Measurements from ENCODE around the gene CAMTA1.

Gene CAMTA1

DNA sequence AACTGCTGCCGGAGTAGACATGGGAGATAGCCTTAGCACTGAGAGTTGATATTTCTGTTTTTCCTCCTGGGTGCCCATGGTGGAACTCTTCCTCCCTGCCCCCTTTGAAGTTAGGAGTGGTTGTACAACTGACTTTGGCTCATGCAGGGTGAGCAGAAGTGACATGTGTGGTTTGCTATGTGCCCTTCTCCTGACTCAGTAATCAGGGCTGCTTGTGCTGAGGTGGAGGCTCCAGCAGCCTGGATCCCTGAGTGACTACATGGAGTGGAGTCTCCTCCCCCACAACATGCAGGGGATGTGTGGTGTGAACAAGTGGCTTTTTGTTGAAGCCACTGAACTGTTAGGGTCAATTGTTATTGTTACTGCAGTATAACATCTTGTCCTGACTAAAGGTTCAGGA is 261.6 kb downstream of the CAMTA1 start:
- Histone ChIP-seq H3K4me3 (no peak overlapping the region), H3K36me3 (no peaks in the 10 kb centered on the region), H3K9me3 (no peaks in the 10 kb centered on the region), H3K27me3 (no peaks in the 10 kb centered on the region), H3K4me2 (peak overlapping the region; percentile 36), H3K9ac (no peak overlapping the region), H4K20me1 (peaks cover 5% of the 10 kb centered on the region; the same call in 1 of the 2 replicates), H3K4me1 (peaks cover 21% of the 10 kb centered on the region), H3K27ac (no peak overlapping the region)
- no peak for TF ChIP-seq Cebpa-rat (IDR thresholded peaks at IDR 0.05)

GRCh38 chr1:7047866-7048265 is 262.6 kb downstream of the CAMTA1 start:
- Histone ChIP-seq H3K4me2 (no peak overlapping the region), H3K4me1 (peaks cover 21% of the 10 kb centered on the region), H3K4me3 (no peak overlapping the region), H3K27ac (no peak overlapping the region), H4K20me1 (peaks cover 5% of the 10 kb centered on the region; the same call in 1 of the 2 replicates), H3K36me3 (no peaks in the 10 kb centered on the region), H3K9ac (no peak overlapping the region), H3K9me3 (no peaks in the 10 kb centered on the region), H3K27me3 (no peaks in the 10 kb centered on the region)
- no peak for TF ChIP-seq Cebpa-rat (IDR thresholded peaks at IDR 0.05)

DNA sequence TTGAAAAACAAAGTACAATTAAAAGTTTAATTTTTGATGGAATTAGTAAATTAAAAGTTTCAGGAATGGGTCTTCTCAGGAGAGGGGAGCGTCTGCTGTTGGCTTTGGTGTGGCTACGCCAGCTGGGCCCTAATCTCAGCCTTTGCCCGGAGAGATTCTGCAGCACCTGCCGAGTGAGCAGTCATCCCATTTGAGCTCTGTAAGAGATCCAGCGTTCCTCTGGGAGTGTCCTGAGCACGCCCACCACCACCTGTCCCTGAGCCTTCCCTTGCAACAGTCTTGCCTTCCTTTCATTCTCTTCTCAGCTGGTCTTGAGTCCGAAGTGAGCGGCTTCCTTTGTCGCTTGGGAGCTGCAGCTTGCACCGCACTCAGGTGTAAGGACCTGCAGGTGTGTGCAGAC is 263.1 kb downstream of the CAMTA1 start:
- H3K36me3 ChIP-seq = no peaks in the 10 kb centered on the region
- no peak overlapping the region for H3K4me2 ChIP-seq
- no peak overlapping the region for H3K27ac ChIP-seq
- TF ChIP-seq Cebpa-rat (IDR thresholded peaks at IDR 0.05) = no peak
- H4K20me1 ChIP-seq = peaks cover 5% of the 10 kb centered on the region; the same call in 1 of the 2 replicates
- no peak overlapping the region for H3K9ac ChIP-seq
- H3K9me3 ChIP-seq = no peaks in the 10 kb centered on the region
- H3K4me1 ChIP-seq = peaks cover 21% of the 10 kb centered on the region
- H3K27me3 ChIP-seq = no peaks in the 10 kb centered on the region
- H3K4me3 ChIP-seq = no peak overlapping the region

GRCh38 chr1:7049913-7050625 is 264.8 kb downstream of the CAMTA1 start:
- Histone ChIP-seq H3K4me3 (no peak overlapping the region), H3K4me1 (peaks cover 34% of the 10 kb centered on the region), H4K20me1 (peaks cover 5% of the 10 kb centered on the region; the same call in 1 of the 2 replicates), H3K27me3 (no peaks in the 10 kb centered on the region), H3K36me3 (no peaks in the 10 kb centered on the region), H3K9ac (no peak overlapping the region), H3K4me2 (no peak overlapping the region), H3K27ac (no peak overlapping the region), H3K9me3 (peaks cover 8% of the 10 kb centered on the region)
- TF ChIP-seq Cebpa-rat (IDR thresholded peaks at IDR 0.05) = no peak

DNA sequence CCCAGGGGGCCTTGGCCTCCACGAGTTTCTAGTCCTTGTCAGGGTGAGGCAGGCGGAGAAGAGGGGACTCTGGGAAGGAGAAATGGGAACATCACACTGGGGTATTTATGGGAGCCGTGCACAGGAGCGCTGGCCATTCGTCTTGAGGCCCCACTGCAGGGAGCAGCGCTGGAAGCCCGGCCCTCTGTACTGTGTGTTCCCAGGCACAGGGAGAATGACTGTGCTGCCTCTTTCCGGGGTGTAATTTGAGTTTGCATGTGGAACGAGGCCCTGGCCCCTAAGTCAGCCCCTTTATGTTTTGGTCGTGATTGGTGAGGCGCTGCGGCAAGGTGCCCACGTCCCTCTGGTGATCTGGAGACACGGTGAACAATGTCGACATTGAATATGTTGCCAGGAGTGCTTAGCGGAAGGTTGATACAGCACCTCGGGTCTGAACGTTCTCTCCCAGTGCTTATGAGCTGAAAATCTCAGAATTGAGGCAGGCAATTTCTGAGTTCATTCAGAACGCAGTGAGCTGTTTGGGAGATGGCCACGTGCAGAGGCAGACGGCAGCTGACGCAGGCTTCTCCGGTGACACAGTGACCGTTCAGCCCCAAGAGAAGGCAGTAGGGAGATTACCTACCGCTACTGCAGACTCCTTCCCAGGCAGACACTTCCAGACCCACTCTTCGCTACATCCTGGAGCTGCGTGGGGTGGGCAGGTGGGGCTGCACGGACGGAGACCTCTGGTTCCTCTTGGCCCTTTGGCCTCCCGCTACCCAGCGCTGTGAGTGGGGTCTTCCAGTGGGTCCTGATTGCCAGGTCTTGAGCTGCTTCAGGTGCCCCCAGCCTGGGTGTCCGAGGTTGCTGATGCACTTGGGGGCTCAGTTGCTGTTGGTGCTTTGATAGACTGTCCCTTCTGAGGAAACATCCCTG is 265.8 kb downstream of the CAMTA1 start:
- Histone ChIP-seq H3K4me3 (no peak overlapping the region), H3K27me3 (no peaks in the 10 kb centered on the region), H4K20me1 (peaks cover 5% of the 10 kb centered on the region; the same call in 1 of the 2 replicates), H3K36me3 (no peaks in the 10 kb centered on the region), H3K9ac (no peak overlapping the region), H3K27ac (no peak overlapping the region), H3K9me3 (peaks cover 10% of the 10 kb centered on the region), H3K4me1 (peaks cover 30% of the 10 kb centered on the region), H3K4me2 (no peak overlapping the region)
- no peak for TF ChIP-seq Cebpa-rat (IDR thresholded peaks at IDR 0.05)

DNA sequence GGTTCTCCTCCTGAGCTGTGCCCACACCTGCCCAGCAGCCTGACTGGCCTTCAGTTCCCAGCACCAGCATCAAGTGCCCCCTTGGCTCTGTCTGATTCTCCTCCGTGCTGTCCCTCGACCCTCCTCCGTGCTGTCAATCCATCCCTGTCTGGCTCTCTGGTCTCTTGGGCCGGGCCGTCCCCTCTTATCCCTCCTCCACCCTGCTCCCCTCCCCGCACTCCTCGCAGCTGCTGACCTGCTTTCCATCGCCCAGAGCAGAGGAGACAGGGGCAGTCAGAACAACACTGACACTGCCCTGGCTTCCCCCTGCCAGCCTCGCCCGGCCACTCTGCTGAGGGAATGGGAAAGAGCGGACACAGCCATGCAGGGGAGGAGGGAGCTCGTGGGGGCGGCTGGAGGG is 267.4 kb downstream of the CAMTA1 start:
- Histone ChIP-seq H4K20me1 (no peaks in the 10 kb centered on the region), H3K9me3 (peaks cover 10% of the 10 kb centered on the region), H3K27ac (no peak overlapping the region), H3K4me3 (no peak overlapping the region), H3K27me3 (no peaks in the 10 kb centered on the region), H3K9ac (no peak overlapping the region), H3K4me1 (peaks cover 13% of the 10 kb centered on the region), H3K36me3 (no peaks in the 10 kb centered on the region), H3K4me2 (no peak overlapping the region)
- TF ChIP-seq Cebpa-rat (IDR thresholded peaks at IDR 0.05) = no peak

- Histone ChIP-seq H3K36me3 (no peaks in the 10 kb centered on the region), H3K27me3 (no peaks in the 10 kb centered on the region), H3K9me3 (no peaks in the 10 kb centered on the region), H3K4me3 (no peak overlapping the region), H3K27ac (peak overlapping the region; percentile 33), H3K9ac (peak overlapping the region; percentile 12; the same call in 1 of the 2 replicates), H3K4me1 (peaks cover 31% of the 10 kb centered on the region), H3K4me2 (peak overlapping the region; percentile 74), H4K20me1 (no peaks in the 10 kb centered on the region)
- no peak for TF ChIP-seq Cebpa-rat (IDR thresholded peaks at IDR 0.05)
Observed at GRCh38 chr1:7060745-7061144, 275.5 kb downstream of the CAMTA1 start.

DNA sequence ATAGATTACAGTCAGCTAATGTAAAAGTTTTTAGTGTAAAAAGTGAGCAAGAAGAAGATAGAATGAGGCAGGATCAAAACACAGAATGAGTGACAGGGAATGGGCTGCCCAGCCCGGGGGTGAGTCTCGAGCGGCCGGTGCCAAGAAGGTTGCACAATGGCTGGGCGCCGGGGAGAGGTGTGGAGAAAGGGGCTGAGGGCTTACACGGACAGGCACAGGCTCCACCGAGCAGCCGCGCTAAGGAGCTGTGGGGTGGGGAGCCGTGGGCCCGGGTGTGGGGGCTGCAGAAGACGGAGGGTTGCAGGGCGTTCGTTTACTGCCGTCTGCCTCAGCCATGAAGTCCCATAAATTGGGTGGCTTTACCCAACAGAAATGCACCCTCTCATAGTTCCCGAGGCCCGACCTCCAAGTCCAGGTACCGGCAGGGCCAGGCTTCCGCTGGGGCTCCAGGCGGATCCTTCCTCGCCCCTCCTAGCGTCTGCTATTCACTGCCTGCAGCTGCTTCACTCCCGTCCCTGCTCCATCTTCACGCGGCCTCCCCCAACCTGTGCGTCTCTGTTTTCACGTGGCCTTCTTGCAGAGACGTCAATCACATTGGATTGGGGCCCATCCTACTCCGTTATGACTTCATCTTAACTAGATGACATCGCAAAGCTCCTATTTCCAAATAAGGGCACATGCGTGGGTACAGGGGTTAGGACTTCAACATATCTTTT is 277.2 kb downstream of the CAMTA1 start:
- no peak overlapping the region for H3K27ac ChIP-seq
- H4K20me1 ChIP-seq = no peaks in the 10 kb centered on the region
- H3K9me3 ChIP-seq = no peaks in the 10 kb centered on the region
- H3K27me3 ChIP-seq = no peaks in the 10 kb centered on the region
- H3K9ac ChIP-seq = no peak overlapping the region
- no peaks in the 10 kb centered on the region for H3K36me3 ChIP-seq
- peaks cover 31% of the 10 kb centered on the region for H3K4me1 ChIP-seq
- H3K4me3 ChIP-seq = no peak overlapping the region
- H3K4me2 ChIP-seq = no peak overlapping the region
- TF ChIP-seq Cebpa-rat (IDR thresholded peaks at IDR 0.05) = no peak

GRCh38 chr1:7063981-7064380 is 278.7 kb downstream of the CAMTA1 start:
- Histone ChIP-seq H3K4me3 (no peak overlapping the region), H3K36me3 (no peaks in the 10 kb centered on the region), H3K27me3 (no peaks in the 10 kb centered on the region), H3K4me2 (no peak overlapping the region), H3K9ac (no peak overlapping the region), H4K20me1 (no peaks in the 10 kb centered on the region), H3K9me3 (no peaks in the 10 kb centered on the region), H3K27ac (no peak overlapping the region), H3K4me1 (peaks cover 29% of the 10 kb centered on the region)
- TF ChIP-seq Cebpa-rat (IDR thresholded peaks at IDR 0.05) = no peak
